Prostate gland (tissue), 2 donors: ENCODE results near the gene CEP164.

ENCODE experiments used
- POLR2AphosphoS5 ChIP-seq: sonication (generic); formaldehyde crosslinking; IDR thresholded peaks from one replicate; pipeline ENCODE4 v1.6.1; 2017; ENCODE audit warnings: antibody characterized with exemption
- TF ChIP-seq, protein P1 (sequence below), 4 experiments: fragments of 200-600 bp in 2 of 4; fragments of 450-650 bp in 2 of 4; sonication (generic) in 2 of 4; IDR thresholded peaks; 1 replicate in 3 of 4; 2 replicates in 1 of 4; pipeline ENCODE4 v1.5.1; 2016 to 2019; ENCODE audit warnings: antibody characterized with exemption in 4 of 4, mild to moderate bottlenecking in 2 of 4, moderate library complexity in 2 of 4

DNA sequence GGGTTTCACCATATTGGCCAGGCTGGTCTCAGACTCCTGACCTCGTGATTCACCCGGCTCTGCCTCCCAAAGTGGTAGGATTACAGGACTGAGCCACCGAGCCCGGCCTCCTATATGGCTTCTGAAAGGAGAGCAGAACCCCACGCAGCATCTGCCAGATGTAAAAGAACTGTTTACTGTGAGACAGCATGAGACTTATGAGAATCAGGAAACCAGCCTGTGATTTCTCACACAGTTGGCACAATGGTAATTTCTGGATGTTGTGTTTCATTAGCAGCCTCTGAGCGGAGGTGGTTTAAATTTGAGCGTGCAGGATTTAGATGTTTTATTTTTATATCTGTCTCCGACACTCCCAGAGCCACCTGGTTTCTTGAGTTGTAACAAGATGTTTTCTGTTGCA is 33.8 kb downstream of the CEP164 start:
- TF ChIP-seq POLR2AphosphoS5: no peak
- TF ChIP-seq, protein P1, sequence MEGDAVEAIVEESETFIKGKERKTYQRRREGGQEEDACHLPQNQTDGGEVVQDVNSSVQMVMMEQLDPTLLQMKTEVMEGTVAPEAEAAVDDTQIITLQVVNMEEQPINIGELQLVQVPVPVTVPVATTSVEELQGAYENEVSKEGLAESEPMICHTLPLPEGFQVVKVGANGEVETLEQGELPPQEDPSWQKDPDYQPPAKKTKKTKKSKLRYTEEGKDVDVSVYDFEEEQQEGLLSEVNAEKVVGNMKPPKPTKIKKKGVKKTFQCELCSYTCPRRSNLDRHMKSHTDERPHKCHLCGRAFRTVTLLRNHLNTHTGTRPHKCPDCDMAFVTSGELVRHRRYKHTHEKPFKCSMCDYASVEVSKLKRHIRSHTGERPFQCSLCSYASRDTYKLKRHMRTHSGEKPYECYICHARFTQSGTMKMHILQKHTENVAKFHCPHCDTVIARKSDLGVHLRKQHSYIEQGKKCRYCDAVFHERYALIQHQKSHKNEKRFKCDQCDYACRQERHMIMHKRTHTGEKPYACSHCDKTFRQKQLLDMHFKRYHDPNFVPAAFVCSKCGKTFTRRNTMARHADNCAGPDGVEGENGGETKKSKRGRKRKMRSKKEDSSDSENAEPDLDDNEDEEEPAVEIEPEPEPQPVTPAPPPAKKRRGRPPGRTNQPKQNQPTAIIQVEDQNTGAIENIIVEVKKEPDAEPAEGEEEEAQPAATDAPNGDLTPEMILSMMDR (IDR thresholded peaks at IDR 0.05): no peak
